ENCODE data around the gene MAD2L1BP. TPM values are rescaled to one million over a fixed set of nuclear protein-coding genes. Genes with fewer than 3 reads are reported as not detected.

The MAD2L1BP gene
- total RNA-seq, 1 experiment from 2014 or later: 46.3 TPM

GRCh38 chr6:43608310-43608763 is 27.3 kb upstream of the MAD2L1BP start:
- H3K9me3 Mint-ChIP-seq: no peaks in the 10 kb centered on the region
- no peak overlapping the region for H3K27ac Mint-ChIP-seq
- no CpG with 5 or more reads among the region's 5 CpGs for whole genome bisulfite sequencing (ENCODE audit: extremely low coverage, insufficient read length, low lambda C conversion rate)

More at GRCh38 chr6:43608310-43608763, 27.3 kb upstream of the MAD2L1BP start:
- TF ChIP-seq CTCF (conservative IDR thresholded peaks at IDR 0.05): peak; percentile 91
- no peak overlapping the region for H3K9ac ChIP-seq (ENCODE audit: extremely low read depth, insufficient read length, low read length)
- no peaks in the 10 kb centered on the region for H4K20me1 ChIP-seq (ENCODE audit: control insufficient read depth, insufficient read depth, insufficient read length)
- no peak overlapping the region for H4K5ac ChIP-seq (ENCODE audit: insufficient read length, low read depth, low read length)
- no peaks in the 10 kb centered on the region for H3K4me1 ChIP-seq (ENCODE audit: insufficient read depth, low read length)
- Mint-ChIP-seq H3K4me1 (no peaks in the 10 kb centered on the region), H3K4me3 (no peak overlapping the region), H3K27me3 (ENCODE audit: low read depth) (no peaks in the 10 kb centered on the region), H3K36me3 (ENCODE audit: insufficient read depth in 1 of 3, low read depth in 3 of 3) (peaks cover 0 to 44% (median 22%) of the 10 kb centered on the region in 3 experiments; a peak in 4 of 7 replicates)
- no peak overlapping the region for H3K18ac ChIP-seq (ENCODE audit: insufficient read length, low read depth, low read length)
- H4K8ac ChIP-seq (replicated peaks; ENCODE audit: insufficient read length, low read depth, low read length): no peak overlapping the region
- no peak overlapping the region for H2AFZ ChIP-seq (ENCODE audit: low read length)
- no peak overlapping the region for H2BK5ac ChIP-seq (ENCODE audit: insufficient read length, low read length)
- no peak overlapping the region for H2BK15ac ChIP-seq (ENCODE audit: low read depth, low read length)
- no peak overlapping the region for H3K56ac ChIP-seq (ENCODE audit: insufficient read length, low read depth, low read length)
- H3K9me3 ChIP-seq (ENCODE audit: control insufficient read depth, low read depth, low read length): no peaks in the 10 kb centered on the region
- no peak overlapping the region for H2BK120ac ChIP-seq (ENCODE audit: low read depth, low read length, poor library complexity, severe bottlenecking)
- H2BK20ac ChIP-seq (ENCODE audit: low read depth, low read length, poor library complexity, severe bottlenecking): no peak overlapping the region
- H3T11ph ChIP-seq (ENCODE audit: low read length): no peak overlapping the region
- no peaks in the 10 kb centered on the region for H3K27me3 ChIP-seq (ENCODE audit: insufficient read depth, low read length)
- H3K23me2 ChIP-seq (ENCODE audit: insufficient read length, low read depth, low read length, poor library complexity, severe bottlenecking): no peaks in the 10 kb centered on the region
- no peak overlapping the region for H2AK5ac ChIP-seq (ENCODE audit: insufficient read length, low read length)
- peak; percentile 65 for DNase-seq
- H3K79me1 ChIP-seq (ENCODE audit: insufficient read depth, low read depth, low read length, poor library complexity, severe bottlenecking): no peaks in the 10 kb centered on the region
- H3K27ac ChIP-seq (ENCODE audit: insufficient read length, low read depth, low read length): no peak overlapping the region
- H3K14ac ChIP-seq (ENCODE audit: insufficient read depth, low read length): no peak overlapping the region
- H4K91ac ChIP-seq (ENCODE audit: insufficient read length, low read depth, low read length): no peak overlapping the region
- no peaks in the 10 kb centered on the region for H3K79me2 ChIP-seq (ENCODE audit: insufficient read depth, low read length)
- H3K4ac ChIP-seq (ENCODE audit: low read depth, low read length): no peak overlapping the region
- H3K4me2 ChIP-seq (ENCODE audit: insufficient read depth, insufficient read length, low read length): no peak overlapping the region
- no peak overlapping the region for H2BK12ac ChIP-seq (ENCODE audit: insufficient read length, low read depth, low read length)
- H3K23ac ChIP-seq (ENCODE audit: insufficient read length, low read depth, low read length): no peak overlapping the region
